Choroid plexus epithelial cell (primary cell): ENCODE results near the gene TC2N.
"Not testable (repeated sequence)": the region's sequence is repeated elsewhere in the genome, so short reads cannot be mapped to it uniquely, and the experiment has no call there.

ENCODE experiments used
- DNase-seq: peaks from one replicate; pipeline ENCODE4 v3.0.0-alpha.2; 2010; ENCODE audit warnings: low read depth
- H3K4me3 ChIP-seq: 2 replicates; pipeline ENCODE4 v1.5.1; 2011; ENCODE audit warnings: low read depth, mild to moderate bottlenecking, control low read depth, low read length, moderate library complexity
- CTCF ChIP-seq: conservative IDR thresholded peaks from 2 replicates; pipeline ENCODE4 v1.5.1; 2011; ENCODE audit warnings: low read depth, mild to moderate bottlenecking, control low read depth, inconsistent platforms, low read length, moderate library complexity

The TC2N gene

GRCh38 chr14:91827746-91828145 is 39.6 kb downstream of the TC2N start:
- TF ChIP-seq CTCF, result no peak
- no peak overlapping the region for H3K4me3 ChIP-seq
- no peak for DNase-seq

GRCh38 chr14:91817566-91818325 is 49.6 kb downstream of the TC2N start:
- H3K4me3 ChIP-seq, result no peak overlapping the region
- DNase-seq, result no peak
- no peak for TF ChIP-seq CTCF

- TF ChIP-seq CTCF, result no peak
- no peak overlapping the region for H3K4me3 ChIP-seq
- DNase-seq, result no peak
Observed at GRCh38 chr14:91814317-91814716, 53.0 kb downstream of the TC2N start.

- TF ChIP-seq CTCF, result no peak
- H3K4me3 ChIP-seq, result no peak overlapping the region
- DNase-seq, result no peak
Observed at GRCh38 chr14:91810699-91811098, 56.6 kb downstream of the TC2N start.

- DNase-seq, result no peak
- no peak overlapping the region for H3K4me3 ChIP-seq
- no peak for TF ChIP-seq CTCF
Observed at GRCh38 chr14:91806716-91807115, 60.6 kb downstream of the TC2N start.

- H3K4me3 ChIP-seq, DNase-seq: not testable (repeated sequence)
Observed at GRCh38 chr14:91806094-91806493, 61.2 kb downstream of the TC2N start.

GRCh38 chr14:91805659-91806058 is 61.7 kb downstream of the TC2N start:
- no peak overlapping the region for H3K4me3 ChIP-seq
- no peak for DNase-seq
- no peak for TF ChIP-seq CTCF
